ENCODE data around the gene SCRT2. TPM values are rescaled to one million over a fixed set of nuclear protein-coding genes. Genes with fewer than 3 reads are reported as not detected.

The SCRT2 gene
- total and polyA plus RNA-seq, 2 of the 8 experiments (the other 6 are each of a cell fraction or from before 2014, with no cell fraction given), result 0.12 to 0.34 TPM

- H3K18ac ChIP-seq (ENCODE audit: extremely low read depth, low read length), result peak overlapping the region; percentile 60
- H4K20me1 ChIP-seq (replicated peaks in 1 of 2; ENCODE audit: control insufficient read depth in 1 of 2, insufficient read depth in 2 of 2, low read length in 2 of 2), result no peaks in the 10 kb centered on the region
- no peak overlapping the region for H2AFZ ChIP-seq (ENCODE audit: low read length)
- 0 out of 2 replicates have a peak overlapping the region, but pooled peaks have one; percentile 72 for H2BK20ac ChIP-seq (ENCODE audit: low read length)
- CTCF ChIA-PET (ENCODE audit: partially characterized antibody), result interaction anchor here (0.6 to 3.3 kb wide), 12 partner anchors 10 to 54 kb away, joined by 3 to 16 read pairs (median 4); no protein-coding TSS in a partner anchor
- no peak overlapping the region for H3K23ac ChIP-seq (ENCODE audit: insufficient read length)
- DNase-seq (ENCODE audit: low read depth in 1 of 2, low spot score in 2 of 2) (no peak), FAIRE-seq (no peak)
- peak overlapping the region; percentile 44 for H3K4ac ChIP-seq (replicated peaks; ENCODE audit: insufficient read length, low read depth, low read length)
- peaks cover 7 to 15% (median 10%) of the 10 kb centered on the region in 4 experiments for H3K4me1 ChIP-seq (replicated peaks in 1 of 4; ENCODE audit: control insufficient read depth in 3 of 4, insufficient read depth in 4 of 4, low read length in 3 of 4)
- no peak overlapping the region for H4K8ac ChIP-seq (ENCODE audit: extremely low read depth, insufficient read depth, low read length)
- peak overlapping the region; percentile 87; the same call in 1 of the 2 replicates for H2BK12ac ChIP-seq (ENCODE audit: low read depth, low read length)
- no peak overlapping the region for H2AK5ac ChIP-seq (ENCODE audit: low read depth, low read length)
- H3K79me2 ChIP-seq (ENCODE audit: control insufficient read depth in 1 of 2, insufficient read depth in 2 of 2, low read length in 2 of 2), result no peaks in the 10 kb centered on the region
- no peak overlapping the region for H3K27ac ChIP-seq (ENCODE audit: low read depth, low read length)
- H3K9me3 ChIP-seq (ENCODE audit: insufficient read depth in 2 of 2, low read depth in 1 of 2, low read length in 1 of 2), result no peaks in the 10 kb centered on the region
- no peak overlapping the region for H2BK120ac ChIP-seq (replicated peaks; ENCODE audit: low read depth, low read length)
- H3K36me3 ChIP-seq (ENCODE audit: control insufficient read depth in 2 of 4, insufficient read depth in 4 of 4, low read length in 3 of 4), result no peaks in the 10 kb centered on the region
- H3K4me3 ChIP-seq (ENCODE audit: extremely low read depth in 1 of 4, insufficient read depth in 2 of 4, low read depth in 3 of 4, low read length in 4 of 4), result no peak overlapping the region
- no peak overlapping the region for H3K9ac ChIP-seq (replicated peaks in 1 of 4; ENCODE audit: extremely low read depth in 1 of 4, low read depth in 3 of 4, low read length in 3 of 4)
- 72% methylated on average over 9 of the region's 10 CpGs; no CpG with 5 or more reads in 1 of the 2 experiments for WGBS, 2 experiments (ENCODE audit: extremely low coverage in 1 of 2, insufficient coverage in 1 of 2, insufficient read length in 1 of 2, insufficient replicate concordance in 2 of 2, low coverage in 1 of 2, low lambda C conversion rate in 2 of 2, missing lambda C conversion rate in 1 of 2)
- no peak overlapping the region for H4K5ac ChIP-seq (ENCODE audit: insufficient read length, low read depth, low read length)
- peak overlapping the region; percentile 46; the same call in 1 of the 2 replicates for H2BK15ac ChIP-seq (ENCODE audit: low read length)
- H3K79me1 ChIP-seq (ENCODE audit: low read depth, low read length), result no peaks in the 10 kb centered on the region
- no peaks in the 10 kb centered on the region for H3K23me2 ChIP-seq (ENCODE audit: low read depth, low read length)
- no peaks in the 10 kb centered on the region for H3K27me3 ChIP-seq (replicated peaks in 1 of 4; ENCODE audit: control insufficient read depth in 3 of 4, extremely low read depth in 1 of 4, insufficient read depth in 3 of 4, low read length in 3 of 4)
- peak overlapping the region; percentile 72 for H4K91ac ChIP-seq (replicated peaks; ENCODE audit: insufficient read length, low read length)
- no peak overlapping the region for H3K56ac ChIP-seq (replicated peaks; ENCODE audit: insufficient read length, low read depth, low read length)
- H3K4me2 ChIP-seq (ENCODE audit: insufficient read depth in 1 of 2, low read depth in 2 of 2, low read length in 2 of 2), result peak overlapping the region; percentile 3 to 32; a peak in 2 of 4 replicates
- no peak overlapping the region for H3K14ac ChIP-seq (ENCODE audit: insufficient read length)
- POLR2A ChIA-PET (ENCODE audit: partially characterized antibody), result interaction anchor here (1.0 to 2.2 kb wide), 4 partner anchors 10 to 60 kb away, joined by 3 to 8 read pairs (median 4); no protein-coding TSS in a partner anchor
- peak overlapping the region; percentile 66; the same call in 1 of the 2 replicates for H2BK5ac ChIP-seq (ENCODE audit: low read depth, low read length)
- TF ChIP-seq SP1 (IDR thresholded peaks at IDR 0.05; ENCODE audit: low read depth, low read length) (no peak), MAX (IDR thresholded peaks at IDR 0.05) (no peak), POU5F1 (IDR thresholded peaks at IDR 0.05; ENCODE audit: low read depth, low read length) (no peak), NRF1 (IDR thresholded peaks at IDR 0.05; ENCODE audit: low read depth, low read length) (no peak), SUZ12 (IDR thresholded peaks at IDR 0.05; ENCODE audit: low read length) (no peak), CBX5 (IDR thresholded peaks at IDR 0.05; ENCODE audit: low read depth, low read length) (no peak), RFX5 (IDR thresholded peaks at IDR 0.05; ENCODE audit: borderline replicate concordance, low read depth, low read length) (no peak), TCF12 (IDR thresholded peaks at IDR 0.05; ENCODE audit: low read depth, low read length) (no peak), RXRA (IDR thresholded peaks at IDR 0.05; ENCODE audit: insufficient read depth, low read depth, low read length) (no peak), SP2 (IDR thresholded peaks at IDR 0.05; ENCODE audit: low read length) (no peak), NANOG (IDR thresholded peaks at IDR 0.05; ENCODE audit: insufficient read depth, low read depth, low read length, poor library complexity, severe bottlenecking) (no peak), RBBP5 (IDR thresholded peaks at IDR 0.05; ENCODE audit: borderline replicate concordance, low read depth, low read length) (no peak), SIRT6 (IDR thresholded peaks at IDR 0.05; ENCODE audit: low read length) (no peak), MAFK (IDR thresholded peaks at IDR 0.05; ENCODE audit: low read depth, low read length) (no peak)
Measured at GRCh38 chr20:699811-700338, 24.3 kb upstream of the SCRT2 start.
